Cardiac ventricle fibroblast (primary cell): ENCODE results near the gene SVEP1. TPM values are rescaled to one million over a fixed set of nuclear protein-coding genes. Genes with fewer than 3 reads are reported as not detected.

Experiments used
- total RNA-seq: library from RNA; depleted of rRNA; stranded (reverse); fragments of >200 nt; gene quantifications from 2 replicates; pipeline ENCODE4 v1.2.3, GENCODE V29; 2015

The SVEP1 gene
- 150 and 157 TPM in 2 replicates for total RNA-seq

DNA sequence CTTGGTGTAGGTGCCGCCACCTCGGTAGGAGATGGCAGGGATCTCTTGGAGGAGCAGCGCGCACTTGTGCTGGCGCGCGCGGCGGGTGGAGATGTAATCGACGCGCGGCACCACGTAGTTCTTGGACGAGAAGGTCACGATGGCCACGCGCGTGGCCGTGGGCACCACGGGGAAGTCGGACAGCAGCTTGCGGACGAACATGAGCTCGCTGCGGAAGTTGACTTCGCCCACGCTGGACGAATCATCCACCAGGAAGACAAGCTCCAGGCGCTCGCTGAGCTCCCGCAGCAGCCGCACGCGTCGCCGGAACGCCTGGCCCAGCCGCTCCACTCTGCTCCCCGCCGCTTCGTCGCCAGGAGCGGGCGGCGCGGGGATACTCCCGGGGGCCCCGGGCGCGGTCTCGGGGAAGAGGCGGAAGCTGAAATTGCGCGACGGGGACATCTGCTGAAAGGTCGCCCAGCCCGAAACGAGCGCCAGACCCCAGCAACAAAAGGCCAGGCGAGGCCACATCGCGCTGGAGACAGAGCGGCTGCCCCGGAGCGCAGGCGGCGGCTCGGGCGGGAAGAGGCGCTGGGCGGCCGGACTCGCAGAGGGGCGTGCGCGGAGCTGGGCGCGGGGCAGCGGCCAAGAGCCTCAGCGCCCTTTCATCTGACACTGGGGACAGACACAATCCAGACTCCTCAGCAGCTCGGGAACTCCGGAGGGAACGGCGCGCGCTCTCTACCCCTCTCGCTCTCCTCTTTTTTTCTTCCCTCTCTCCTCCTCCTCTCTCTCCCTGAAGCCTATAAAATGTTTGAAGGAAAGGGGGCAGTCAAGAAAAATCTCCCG, at the start of gene SVEP1:
SVEP1 (minus strand) TSS at position 708 of the 828 bp plus-strand sequence; CDS start at position 510, 198 bp downstream.

GRCh38 chr9:110337727-110338126, 241.8 kb downstream of the SVEP1 start, which contains the start of gene TXNDC8:
TSS of gene TXNDC8 (minus strand) at chr9:110337863.

Other genes starting within 250 kb of the SVEP1 start
- gene TXNDC8, start 241.9 kb downstream of the SVEP1 start, total RNA-seq: not detected in 2 replicates
- gene MUSK, start 89.0 kb upstream of the SVEP1 start, total RNA-seq: 0.05 and 0.06 TPM in 2 replicates